ENCODE measurements around the gene BRSK1.
A peak's percentile ranks its signal among the peaks of the same experiment; 100 is the strongest.

The BRSK1 gene

DNA sequence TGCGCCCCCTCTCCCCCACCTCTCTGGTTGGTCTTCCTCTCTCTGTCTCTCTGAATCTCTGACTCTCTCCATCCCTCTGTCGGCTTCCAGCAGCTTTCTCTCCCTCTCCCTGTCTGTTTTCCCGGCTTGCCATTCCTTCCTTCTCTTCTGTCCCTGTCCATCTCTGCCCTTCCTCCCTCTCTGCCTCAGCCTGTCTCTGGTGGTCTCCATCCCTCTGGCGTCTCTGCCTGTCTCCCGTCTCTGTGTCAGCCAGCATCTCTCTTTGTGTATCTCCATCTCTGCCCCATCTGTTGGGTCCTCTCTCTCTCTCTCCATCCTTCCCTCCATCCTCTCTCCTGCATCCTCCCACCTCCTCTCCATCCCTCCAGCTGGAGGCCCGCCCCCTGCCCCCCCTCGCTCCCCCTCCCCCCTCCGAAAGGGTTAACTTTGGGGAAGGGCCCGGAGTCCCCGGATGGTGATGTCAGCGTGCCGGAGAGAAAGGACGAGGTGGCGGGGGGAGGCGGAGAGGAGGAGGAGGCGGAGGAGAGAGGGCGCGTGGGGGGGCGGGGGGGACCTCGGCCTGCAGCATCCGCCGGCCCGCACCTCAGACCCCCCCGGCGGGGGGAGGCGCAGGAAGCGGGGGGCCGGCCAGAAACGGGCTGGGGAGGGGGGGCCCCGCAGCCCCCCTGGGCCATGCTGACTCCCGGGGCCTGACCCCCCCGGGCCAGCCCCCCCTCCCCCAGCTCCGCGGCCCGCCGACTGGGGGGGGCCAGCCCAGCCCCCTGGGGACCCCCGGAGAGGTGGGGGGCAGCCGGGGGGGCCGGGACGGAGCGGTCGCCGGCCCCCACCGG is at the start of gene BRSK1:
BRSK1 (plus strand) TSS at position 450 of the 830 bp plus-strand sequence. CDS start 446 bp downstream, outside the sequence.
- DNase-seq (ENCODE audit: low spot score), result no peak

DNA sequence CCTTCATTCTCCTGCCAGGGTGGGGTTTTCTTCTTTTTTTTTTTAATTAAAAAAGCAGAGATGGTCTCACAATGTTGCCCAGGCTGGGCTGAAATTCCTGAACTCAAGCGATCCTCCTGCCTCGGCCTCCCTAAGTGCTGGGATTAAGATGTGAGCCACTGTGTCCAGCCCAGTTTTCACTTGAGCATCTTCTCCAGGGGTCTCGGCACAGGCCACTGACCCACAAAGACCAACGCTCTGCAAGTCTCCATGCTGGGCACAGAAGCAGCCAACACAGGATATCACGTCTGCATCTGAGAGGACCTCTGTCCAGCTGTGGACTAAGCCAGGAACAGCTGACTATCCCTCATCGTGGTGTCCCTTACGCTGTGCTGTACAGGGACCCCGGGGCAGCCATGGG is 45.8 kb upstream of the BRSK1 start:
- DNase-seq (ENCODE audit: low spot score), result no peak

DNA sequence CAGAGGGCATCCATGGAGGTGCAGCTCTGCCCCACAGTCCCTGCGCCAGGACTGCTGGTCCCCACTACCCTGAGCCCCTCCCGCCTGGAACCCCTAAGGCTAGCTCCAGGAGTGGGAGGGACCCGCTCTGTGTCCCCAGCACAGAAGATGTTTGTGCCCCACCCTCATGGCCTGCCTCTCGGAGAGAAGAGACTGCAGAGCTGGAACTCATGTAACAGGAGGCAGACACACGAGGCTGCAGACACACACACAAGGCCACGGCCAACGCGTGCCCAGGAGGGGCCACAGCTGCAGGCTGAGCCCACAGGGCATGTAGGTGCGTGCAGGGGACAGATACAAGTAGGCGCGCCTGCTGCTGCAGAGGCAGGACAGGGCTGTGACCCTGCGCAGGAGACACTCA is 44.8 kb upstream of the BRSK1 start:
- no peak for DNase-seq (ENCODE audit: low spot score)

DNA sequence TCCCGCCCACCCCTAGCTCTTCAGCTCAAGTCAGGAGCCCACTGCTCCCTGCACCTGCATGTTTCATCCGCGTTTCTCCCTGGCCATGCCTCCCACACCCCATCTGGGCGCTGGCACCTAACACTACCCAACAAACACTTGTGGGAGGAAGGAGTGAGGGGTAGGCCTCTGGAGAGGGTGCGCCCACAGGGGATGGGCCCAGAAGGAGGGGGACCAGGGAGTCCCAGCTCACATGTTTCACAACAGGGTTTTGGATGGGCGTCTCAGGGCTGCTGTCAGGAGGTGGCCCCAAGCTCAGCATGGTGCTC is 43.1 kb upstream of the BRSK1 start:
- DNase-seq (ENCODE audit: low spot score), result no peak

DNA sequence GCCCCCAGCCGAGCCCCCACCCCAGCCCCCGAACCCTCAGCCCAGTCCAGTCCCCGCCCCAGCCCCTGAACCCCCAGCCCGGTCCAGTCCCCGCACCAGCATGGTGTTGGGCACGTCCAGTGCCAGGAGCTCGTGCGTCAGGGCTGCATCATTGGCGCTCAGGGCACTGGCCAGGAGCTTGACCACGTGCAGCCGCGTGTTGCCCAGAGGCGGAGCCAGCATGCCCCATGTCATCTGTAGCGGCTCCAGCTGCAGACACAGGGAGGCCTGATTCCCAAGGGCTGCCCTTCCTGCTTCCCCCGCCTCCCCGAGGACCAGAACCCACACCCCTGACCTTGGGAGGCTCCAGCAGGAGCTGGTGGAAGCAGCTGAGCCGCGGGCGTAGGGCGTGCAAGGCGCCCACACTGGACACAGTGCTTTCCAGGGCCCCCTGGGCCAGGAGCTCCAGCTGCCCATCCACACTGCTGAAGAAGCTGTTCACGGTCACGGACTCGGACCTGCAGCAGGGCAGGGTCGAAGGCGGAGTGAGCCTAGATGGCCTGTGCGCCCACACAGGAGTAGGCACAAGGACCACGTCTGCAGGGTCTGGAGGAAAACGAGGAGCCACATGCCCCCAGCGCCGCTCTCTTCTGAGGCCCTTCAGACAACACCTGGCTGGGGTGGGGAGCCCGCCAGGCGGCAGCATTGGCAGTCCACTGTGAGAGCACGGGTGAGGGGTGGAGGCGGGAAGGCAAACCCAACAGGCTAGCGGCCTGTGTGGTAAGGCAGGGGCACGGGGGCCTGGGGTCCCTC is 42.5 kb upstream of the BRSK1 start:
- no peak for DNase-seq (ENCODE audit: low spot score)

DNA sequence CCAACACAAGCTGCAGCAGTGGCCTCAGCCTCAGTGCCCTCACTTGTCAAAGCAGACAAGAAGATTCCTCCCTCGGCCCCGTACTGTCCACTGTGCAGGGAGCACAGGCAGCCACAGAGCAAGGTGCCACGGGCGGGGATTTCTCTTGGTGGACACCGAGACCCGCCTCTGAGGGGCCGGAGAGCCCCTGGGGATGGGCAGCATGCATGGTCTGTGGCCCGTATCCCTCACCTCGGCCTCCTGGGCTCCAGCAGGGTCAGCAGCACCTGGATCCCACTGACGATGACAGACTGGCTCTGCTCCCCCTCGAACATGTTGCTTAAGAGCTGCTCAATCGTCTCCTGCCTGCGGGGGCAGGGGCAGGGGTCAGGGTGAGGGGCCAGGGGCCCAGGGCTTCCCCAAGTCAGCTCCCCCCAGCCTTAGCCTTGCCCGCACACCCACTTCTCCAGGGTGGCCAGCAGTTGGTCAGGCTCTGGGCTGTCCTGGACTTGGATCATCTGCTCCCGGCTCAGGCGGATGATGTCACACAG is 41.8 kb upstream of the BRSK1 start:
- DNase-seq (ENCODE audit: low spot score), result no peak

DNA sequence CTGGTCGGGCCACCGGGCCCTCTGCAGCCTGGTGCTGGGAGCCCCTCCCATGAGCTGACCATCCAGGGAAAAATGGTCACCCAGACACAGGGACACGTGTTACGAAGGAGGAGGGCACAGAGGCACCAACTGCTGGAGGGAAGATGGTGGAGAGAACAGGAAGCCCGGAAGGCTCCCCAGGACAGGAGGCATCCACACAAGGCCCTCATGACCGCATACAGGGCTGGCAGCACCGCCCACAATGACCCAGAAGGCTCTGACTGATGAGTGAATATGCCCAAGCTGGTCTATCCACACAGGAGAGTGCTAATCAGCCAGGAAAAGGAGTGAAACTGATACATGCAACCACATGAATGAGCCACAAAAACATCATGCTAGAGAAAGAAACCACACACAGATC is 41.3 kb upstream of the BRSK1 start:
- DNase-seq (ENCODE audit: low spot score), result no peak

DNA sequence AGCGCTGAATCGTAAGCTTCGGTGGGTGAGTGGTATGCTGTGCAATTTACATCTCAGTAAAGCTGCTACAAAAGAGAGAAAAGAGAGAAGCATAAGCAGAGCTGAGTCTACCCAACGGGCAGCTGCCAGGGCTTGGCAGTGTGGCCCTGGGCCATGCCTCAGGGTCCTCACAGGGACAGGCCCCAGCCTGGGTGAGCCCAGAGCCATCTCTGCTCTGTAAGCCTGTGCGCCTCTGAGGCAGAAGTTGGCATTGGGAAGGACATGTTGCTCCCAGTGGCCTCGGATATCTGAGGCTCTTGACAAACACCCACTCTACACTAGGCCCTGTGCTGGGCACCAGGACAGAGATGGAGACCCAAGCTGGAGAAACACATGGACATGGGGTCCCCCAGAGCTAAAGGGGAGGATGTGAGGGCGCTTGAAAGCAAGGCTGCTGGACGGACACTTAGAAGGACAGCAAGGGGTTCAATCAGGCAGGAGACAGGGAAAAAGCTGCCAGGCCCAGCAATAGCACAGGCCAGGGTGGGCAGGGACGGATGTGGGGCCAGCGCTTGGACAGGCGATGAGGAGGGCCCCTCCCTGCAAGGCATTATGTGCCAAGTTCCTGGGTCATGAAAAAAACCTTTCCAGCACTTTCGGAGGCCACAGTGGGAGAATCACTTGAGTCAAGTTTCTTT is 39.7 kb upstream of the BRSK1 start:
- no peak for DNase-seq (ENCODE audit: low spot score)

DNA sequence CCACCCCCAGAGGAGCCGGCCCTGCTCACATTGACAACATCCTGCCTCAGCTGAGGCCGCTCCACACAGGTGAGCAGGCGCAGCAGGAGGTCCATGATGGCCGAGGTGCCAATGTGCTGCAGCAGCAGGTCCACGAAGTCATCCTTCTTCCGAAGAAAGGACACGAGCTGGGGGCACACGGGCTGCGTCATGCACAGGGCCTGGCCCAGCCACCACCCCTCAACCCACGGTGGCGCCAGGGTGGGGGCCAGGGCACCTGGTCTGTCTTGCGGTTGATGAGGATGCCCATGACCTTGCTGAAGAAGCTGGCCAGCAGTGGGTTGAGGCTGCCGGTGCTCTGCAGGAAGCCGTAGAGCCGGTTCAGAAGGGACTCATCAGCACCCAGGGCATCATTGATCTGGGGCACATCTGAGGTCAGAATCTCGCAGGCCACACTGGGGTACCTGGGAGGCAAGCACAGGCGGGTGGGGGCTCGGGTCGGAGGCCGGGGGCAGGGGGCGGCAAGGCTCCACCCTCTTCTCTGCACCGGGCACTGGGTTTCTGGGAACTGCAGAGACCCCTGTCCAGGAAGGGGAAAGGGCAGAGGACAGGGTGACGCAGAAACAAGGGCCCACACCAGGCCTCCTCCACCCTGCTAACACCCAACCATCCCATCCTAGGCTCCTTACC is 38.4 kb upstream of the BRSK1 start:
- DNase-seq (ENCODE audit: low spot score), result no peak

DNA sequence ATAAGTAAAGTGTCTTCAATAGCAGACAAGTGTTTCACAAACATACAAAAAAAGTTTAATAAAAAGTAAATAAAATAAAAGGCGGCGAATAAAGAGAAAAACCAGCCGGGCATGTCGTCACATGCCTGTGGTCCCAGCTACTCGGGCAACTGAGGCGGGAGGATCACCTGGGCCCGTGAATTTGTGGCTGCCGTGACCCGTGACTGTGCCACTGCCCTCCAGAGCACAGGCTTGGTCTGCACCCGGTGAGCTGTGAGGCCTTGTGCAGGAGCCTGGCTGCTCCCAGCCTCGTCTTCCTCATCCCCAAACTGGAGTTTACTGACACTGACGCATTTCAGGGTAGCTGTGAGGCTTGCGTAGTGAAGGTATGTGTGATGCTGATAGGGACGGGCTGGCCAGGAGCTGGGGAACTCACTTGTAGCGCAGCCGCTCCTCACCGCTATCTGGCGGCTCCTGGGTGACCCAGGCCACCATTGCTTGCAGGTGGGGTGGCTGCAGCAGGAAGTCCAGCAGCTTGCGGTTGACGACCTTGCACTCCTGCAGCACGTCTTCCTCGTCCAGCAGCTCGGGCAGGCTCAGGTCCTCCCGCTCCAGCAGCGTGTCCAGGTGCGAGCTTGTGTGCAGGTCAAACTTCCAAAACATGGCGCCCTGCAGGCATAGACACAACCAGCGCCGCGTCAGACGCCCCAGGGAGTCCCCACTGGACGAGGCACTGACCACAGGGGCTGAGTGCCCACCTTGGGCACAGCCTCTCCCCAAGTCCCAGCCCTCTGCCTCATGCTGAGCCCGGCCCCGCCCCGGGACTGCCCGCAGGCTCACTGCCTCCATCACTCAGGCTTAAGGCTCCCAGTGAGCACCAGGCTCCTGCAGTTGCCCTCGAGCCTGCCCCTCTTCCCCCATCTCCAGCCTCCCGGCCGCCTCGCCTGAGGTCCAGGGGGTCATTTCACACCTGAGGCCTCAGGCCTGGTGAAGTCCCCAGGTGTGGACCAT is 37.0 kb upstream of the BRSK1 start:
- DNase-seq (ENCODE audit: low spot score), result no peak

DNA sequence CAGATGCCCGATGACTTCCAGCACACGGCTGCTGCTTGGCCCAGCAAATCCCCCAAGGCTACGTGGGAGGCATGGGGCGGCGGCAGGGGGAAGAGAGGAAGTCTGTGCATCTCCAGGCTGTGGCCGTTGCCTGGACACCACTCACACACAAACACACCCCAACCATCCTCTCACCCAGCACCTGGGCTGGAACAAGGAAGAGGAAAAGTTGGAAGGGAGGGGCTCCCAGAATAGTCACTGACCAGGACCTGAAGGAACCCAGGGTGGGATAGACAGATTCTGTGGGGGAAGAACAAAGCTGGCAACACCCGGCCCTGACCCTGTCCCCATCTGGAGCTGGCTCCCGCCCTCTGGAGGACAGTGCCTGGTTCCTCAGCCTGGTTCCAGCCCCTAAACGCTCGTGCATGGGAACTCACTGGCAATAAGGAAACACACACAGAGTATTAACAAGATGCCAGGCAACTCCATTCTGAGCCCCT is 36.1 kb upstream of the BRSK1 start:
- DNase-seq (ENCODE audit: low spot score), result no peak

DNA sequence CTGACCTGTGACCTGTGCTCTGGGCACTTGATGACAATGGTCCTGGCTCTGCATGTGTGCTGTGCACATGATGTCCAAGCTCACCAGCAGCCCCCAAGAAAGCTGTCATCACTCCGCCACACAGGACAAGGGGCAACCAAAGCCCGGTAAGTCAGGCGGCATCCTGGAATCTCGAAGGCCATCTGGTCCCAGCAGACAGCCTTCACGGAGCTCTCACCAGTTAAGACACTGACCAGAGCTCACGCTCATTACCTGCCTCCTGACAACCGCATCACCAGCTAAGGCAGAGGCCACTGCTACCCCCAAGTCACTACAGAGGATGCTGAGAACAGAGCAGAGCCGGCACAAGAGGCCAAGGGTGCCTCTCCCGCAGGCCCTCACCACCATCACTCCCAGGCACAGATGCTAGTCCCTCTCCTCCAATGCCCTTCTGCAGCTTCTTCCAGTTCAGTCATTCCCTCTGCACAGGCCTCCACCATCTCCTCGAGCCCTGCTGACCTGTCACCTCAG is 35.6 kb upstream of the BRSK1 start:
- no peak for DNase-seq (ENCODE audit: low spot score)

DNA sequence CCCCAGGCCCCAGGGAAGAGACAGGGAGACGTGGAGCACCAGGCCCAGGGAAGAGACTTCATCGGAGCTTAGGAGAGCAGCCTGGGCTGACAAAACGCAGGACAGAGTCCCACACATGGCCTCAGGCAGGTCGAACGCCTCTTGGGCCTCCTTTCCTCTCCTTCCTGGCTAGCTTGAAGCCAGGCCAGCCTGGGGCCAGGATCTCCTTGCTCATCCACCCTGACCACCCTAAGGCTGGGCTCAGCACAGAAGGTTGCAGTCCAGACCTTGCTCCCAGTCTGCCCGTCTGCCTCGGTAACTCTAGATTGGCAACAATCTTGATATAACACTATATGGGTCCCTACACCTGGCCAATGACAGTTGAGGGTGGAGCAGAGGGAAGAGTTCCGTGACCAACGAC is 35.1 kb upstream of the BRSK1 start:
- no peak for DNase-seq (ENCODE audit: low spot score)

DNA sequence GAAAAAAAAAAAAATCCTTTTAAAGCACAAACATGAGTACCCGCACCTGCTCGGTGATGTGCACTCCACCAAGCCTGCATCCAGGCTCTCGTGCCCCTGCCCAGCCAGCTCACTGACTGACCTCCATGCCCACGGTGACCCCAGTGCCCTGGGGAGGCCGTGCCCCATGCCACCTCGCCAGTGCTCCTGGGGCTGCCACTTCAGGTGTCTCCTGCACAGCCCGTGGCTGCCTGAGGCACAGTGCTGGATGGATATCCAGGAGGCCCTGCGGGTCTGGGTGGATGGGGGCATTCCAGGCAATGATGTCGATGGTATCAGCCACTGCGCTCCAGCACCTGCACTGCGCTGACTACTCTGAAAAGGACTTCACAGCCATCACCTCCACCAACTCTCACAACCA is 34.0 kb upstream of the BRSK1 start:
- no peak for DNase-seq (ENCODE audit: low spot score)

DNA sequence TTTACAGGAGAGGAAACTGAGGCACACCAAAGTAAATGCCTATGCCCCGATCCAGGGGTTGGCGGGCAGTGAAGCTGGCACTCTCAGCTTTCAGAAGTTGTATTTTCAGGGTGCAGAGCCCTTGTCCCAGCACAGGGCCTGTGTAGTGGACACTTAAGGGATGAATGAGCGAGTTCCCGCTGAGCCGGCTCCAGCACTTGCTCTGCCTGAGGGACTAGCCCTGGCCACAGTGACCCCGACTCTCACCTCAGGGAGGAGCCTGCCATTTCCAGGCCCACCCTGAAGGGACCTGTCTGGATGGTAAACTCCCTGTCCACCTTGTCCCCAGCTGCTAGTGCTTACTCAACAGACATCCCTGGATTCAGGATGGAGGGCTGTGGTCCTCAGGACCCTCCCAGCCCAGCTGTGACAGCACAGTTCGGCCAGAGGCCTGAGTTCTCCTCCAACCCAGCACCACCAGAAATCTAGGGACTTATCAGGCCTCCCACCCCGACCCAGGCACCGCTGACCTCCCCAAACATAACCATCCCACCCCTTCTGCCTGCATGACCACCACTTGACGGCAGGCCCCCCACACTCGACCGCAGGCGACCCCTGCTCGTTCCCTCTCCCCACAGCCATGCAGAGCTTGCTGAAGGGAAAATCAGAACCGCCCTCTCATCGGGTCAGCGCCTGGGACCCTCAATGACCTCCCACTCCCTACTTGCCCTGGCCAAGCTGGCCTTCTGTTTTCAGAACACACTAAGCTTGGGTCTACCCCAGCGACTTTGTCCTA is 33.3 kb upstream of the BRSK1 start:
- DNase-seq (ENCODE audit: low spot score), result no peak

DNA sequence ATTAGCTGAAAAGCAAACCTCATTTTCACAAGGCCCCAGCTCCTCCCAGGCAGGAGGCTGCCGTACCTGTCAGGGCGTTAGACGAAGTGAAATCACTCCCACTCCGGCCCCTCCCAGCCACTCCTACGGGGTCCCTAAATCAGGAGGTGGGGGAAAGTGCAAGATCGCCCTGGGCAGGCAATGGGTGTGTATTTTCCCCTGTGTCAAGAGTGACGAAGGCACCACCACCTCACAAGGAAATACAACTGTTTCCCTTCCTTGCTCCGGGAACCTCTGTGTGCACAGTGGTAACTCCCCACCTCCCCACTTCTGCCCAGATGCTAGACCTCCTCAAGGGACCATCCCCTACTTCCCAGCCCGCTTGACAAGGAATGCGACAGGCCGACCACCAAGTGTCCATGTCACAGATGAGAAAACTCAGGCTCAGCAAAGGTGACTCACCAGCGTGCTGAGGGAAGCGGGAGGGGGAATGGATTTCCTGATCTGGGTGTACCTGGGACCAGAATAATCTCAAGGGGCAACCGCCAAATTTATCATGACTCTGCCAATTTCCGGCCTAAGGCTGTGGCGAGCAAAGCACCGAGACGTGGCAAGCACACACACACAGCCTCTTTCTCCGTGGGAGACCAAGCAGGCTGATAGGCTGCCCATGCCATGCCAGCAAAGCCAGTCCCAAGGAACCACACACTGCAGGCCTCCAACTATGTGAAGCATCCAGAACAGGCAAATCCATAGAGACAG is 32.3 kb upstream of the BRSK1 start:
- peak; percentile 44 for DNase-seq (ENCODE audit: low spot score)

DNA sequence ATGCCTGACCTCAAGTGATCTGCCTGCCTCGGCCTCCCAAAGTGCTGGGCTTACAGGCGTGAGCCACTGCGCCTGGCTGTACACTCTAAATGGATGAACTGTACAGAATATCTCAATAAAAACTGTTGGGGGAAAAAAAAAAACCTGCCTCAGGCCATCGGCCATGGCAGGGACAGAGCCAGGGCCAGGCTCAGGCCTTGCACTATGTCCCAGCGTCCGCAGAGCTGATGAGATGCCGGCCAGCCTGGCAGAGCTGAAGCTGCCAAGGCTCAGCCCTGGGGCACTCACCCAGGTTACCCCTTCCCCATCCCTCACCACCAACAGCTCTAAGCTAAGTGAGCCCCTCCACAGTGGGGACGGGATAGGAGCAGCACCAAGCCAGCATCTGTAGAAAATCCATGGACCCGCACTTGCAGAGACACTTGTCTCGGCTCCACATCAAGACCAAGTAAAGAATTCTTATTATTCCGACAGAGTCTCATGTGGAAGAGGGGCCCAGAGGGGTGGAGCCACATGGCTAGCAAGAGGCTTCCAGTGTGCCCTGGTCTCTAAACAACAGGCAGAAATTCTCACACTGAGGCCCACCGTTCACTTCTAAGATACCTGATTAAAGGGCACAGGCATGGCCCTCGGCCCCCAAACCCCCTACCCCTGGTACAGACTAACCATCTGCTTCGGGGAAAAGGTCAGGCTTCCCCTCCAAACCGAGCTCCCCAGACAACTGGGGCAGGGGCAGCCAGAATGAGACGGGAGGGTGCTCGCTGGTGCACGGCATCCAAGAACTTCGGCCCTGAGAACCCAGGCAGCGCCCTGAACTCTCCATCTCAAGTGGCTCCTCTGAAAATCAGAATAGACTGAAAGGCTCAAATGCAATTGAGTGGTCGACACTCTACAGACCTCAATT is 30.8 kb upstream of the BRSK1 start:
- DNase-seq (ENCODE audit: low spot score), result no peak
